A172 (cell line): ENCODE results near the gene YBEY. TPM values are rescaled to one million over a fixed set of nuclear protein-coding genes. Genes with fewer than 3 reads are reported as not detected.
A peak's percentile ranks its signal among the peaks of the same experiment; 100 is the strongest.

Experiments
- DNase-seq: peaks from one replicate; pipeline ENCODE4 v3.0.0-alpha.2; 2015; ENCODE audit warnings: low spot score
- total RNA-seq: library from RNA; depleted of rRNA; stranded (reverse); fragments of >200 nt; shearing (Covaris generic); gene quantifications from 2 replicates; pipeline ENCODE4 v1.2.3, GENCODE V29; 2014; rRNA removed

Gene YBEY
- total RNA-seq, 1 experiment from 2014 or later, result 13.7 TPM

DNA sequence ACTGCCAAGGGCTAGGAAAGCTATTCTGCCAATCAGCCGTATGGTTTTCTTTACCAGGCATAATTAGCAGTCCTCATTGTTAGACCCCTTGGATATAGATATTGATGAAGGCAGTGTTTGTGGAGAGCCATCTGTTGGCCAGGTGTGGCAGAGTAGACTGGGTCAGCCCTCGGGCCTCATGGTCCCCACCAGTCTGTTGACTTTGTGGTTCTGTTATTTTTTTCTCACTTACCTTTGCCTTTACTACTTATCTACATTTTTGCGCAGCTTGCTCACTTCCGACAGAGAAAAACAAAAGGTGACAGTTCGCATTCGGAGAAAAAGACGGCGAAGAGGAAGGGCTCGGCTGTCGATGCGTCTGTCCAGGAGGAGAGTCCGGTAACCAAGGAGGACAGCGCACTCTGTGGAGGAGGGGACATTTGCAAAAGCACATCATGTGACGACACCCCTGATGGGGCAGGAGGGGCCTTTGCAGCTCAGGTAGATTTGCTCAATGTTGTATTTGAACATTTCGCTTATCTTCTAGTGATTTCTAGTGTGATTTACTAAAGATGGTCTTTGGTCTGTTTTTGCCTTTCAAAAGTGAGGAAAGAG, 40.1 kb downstream of the YBEY start:
- no peak for DNase-seq

DNA sequence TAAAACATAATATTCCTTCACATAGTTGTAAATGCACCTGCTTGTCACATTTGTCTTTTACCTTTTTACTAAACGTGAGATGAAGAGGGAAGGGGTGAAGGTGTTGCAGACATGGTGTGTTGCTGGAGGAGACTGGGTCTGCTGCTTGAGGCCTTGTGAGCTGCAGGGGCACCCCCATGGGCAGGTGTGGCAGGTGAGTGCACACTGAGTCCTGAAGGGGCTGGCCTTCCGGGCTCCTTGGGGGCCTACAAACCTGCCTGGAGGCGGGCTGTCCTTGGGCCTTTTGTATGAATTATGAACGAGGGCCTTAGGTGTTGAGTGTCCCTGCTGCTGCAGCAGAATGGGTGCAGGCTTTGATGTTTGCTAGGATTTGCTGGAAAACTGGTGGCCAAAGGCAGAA, 41.6 kb downstream of the YBEY start:
- no peak for DNase-seq

DNA sequence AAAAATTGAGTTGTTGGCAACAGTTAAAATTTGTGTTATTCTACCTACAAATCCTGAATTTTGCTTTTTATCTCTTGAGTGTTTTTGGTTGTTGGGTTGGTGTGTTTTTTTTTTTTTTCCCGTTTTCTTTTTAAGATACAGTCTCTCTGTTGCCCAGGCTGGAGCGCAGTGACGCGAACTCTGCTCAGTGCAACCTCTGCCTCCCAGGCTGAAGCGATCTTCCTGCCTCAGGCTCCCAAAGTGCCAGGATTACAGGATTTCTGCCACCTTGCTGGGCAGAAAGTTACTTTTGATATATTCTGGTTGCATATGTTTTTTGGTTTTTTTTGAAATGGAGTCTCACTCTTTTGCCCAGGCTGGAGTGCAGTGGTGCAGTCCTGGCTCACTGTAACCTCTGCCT, 42.0 kb downstream of the YBEY start:
- no peak for DNase-seq

DNA sequence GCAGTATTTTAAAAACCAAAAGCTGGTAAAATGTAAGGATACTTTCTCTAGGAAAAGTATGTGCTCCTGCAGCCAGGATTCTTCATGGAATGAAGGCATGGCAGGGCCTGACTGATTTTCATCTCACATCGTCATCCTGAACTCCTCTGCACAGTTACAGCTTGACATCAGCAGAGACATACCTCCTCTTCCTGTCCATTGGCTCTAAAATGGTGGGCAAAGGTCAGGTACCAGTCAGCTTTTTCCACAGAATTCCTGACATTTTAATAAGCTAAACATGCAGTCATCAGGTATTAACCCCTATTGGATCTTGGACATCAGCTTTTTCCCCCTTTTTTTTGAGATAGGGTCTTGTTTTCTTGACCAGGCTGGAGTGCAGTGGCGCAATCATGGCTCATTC, 43.7 kb downstream of the YBEY start:
- no peak for DNase-seq

DNA sequence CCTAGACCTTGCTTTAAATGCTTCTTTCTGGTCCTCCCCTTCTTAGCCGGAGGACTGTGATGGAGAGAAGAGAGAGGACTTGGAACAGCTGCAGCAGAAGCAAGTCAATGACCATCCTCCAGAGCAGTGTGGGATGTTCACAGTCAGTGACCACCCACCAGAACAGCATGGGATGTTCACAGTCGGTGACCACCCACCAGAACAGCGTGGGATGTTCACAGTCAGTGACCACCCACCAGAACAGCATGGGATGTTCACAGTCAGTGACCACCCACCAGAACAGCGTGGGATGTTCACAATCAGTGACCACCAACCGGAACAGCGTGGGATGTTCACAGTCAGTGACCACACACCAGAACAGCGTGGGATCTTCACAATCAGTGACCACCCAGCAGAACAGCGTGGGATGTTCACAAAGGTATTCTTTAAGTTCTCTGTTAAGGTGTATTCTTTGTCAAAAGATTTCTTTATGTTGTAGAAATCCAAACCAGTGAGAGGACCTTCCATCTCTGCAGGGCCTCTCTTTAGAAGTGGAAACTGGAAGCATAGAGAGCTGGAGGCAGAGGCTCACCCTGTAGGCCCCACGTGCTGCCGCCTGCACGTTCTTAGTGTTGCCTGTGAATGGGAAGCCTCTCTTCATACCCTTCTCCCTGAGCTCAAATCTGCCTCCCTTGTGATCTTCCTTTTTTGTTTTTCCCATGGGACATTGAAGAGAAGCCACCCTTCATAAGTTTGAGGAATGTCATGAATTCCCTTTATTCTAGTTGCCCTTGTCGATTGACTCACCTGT, 48.4 kb downstream of the YBEY start:
- DNase-seq, result no peak

DNA sequence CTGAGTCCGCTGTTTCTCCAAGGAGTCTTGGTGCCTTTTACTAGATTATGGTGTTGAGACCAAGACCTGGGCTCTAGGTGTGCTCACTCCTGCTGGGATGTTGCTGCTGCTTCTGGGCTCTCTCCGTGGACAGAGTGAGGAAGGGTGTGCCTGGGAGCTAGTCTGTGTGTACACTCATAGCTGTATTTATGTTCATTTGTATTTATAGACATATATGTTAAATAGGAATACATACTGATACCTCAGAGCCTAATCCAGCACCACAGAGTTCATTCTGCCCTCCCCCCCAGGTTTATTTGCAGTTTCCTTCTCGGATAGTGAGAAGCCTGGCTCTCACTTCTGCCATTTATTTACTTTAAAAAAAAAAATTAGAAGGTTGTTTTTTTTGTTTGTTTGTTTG, 50.5 kb downstream of the YBEY start:
- no peak for DNase-seq

DNA sequence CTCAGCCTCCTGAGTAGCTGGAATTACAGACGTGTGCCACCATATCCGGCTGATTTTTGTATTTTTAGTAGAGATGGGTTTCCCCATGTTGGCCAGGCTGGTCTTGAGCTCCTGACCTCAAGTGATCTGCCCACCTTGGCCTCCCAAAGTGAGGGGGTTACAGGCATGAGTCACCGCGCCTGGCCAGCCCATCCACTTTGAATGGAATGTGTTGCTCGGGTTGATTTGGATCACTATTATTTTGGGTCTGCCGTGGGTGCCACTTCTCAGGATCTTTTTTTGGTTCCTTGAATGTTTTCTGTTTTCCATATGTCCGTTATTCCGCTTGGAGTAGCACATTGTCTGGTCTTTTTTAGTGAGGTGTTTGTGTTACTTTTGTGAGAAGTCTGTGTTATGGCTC, 54.9 kb downstream of the YBEY start:
- DNase-seq, result peak; percentile 35

DNA sequence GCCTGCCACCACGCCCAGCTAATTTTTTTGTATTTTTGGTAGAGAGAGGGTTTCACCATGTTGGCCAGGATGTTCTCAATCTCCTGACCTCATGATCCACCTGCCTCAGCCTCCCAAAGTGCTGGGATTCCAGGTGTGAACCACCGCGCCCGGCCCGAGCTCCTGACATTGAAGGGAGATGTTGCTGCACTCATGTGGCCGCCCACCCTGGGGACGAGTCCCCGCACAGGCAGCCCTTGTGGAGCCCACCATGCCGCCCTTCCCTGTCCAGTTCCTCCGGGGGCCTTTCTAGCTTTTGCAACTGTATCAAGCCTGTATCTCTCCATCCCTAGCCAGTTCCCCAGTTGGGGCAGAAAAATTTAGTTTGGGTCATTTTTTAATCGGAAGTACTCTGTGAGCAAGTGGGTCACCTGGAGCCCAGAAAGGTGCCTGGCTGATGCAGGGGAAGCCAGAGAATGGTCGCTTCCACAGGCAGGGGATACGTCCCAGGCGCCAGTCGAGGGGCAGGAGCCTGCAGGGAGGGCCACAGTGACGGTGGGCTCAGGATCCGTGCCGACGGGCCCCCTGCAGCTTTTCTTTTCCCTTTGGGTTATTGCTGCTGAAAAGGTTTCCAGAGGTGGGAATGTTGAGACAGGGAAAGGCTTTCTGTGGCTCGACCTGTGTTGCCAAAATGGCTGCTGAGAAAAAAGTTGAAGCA, 58.2 kb downstream of the YBEY start:
- DNase-seq, result no peak

DNA sequence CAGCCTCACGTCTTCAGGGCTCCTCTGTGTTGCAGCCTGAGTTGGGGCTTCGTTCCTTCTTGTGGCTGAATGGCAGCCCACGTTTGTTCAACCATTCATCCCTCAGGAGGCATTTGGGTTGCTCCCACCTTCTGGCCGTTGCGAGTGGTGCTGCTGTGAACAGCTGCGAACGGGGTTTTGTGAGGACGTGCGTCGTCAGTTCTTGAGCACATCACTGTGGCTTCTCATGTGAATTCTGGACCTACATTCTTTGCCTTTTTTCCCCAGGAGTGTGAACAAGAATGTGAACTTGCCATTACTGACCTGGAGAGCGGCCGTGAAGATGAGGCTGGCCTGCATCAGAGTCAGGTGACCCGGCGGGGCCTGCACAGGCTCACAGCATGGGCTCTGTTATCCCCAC, 59.7 kb downstream of the YBEY start:
- DNase-seq, result no peak

DNA sequence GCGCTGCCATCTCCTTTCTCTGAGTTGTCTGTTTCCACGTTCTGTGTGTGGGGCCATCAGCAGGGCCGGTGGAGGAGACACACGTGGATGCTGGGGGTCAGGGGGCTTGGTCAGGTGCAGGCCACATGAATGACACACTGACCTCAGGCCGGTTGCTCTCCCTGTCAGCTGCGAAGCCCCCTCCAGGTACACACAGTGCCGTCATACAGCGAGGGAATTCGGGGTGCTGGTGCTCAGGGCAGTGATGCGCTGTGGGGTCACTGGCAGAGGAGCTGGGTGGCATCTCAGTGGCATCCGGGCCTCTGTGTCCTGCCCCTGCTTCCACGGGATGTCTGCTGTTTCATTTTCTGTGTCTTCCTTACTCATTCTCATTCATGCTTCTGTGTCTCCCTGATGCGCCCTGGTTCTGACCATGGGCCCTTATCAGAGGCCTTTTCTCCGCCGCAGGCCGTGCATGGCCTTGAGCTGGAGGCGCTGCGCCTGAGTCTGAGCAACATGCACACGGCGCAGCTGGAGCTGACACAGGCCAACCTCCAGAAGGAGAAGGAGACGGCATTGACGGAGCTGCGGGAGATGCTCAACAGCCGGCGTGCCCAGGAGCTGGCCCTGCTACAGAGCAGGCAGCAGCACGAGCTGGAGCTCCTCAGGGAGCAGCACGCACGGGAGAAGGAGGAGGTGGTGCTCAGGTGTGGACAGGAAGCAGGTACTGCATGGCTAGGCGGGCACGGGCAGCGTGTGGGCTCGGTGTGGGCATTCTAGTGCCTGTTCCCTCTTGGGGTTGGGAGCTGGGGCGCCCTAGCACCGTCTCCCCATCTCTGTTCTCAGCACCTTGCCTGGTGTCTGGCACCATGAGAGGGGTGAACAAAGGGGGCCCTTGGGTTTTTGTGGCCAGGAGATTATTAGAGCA, 60.4 kb downstream of the YBEY start:
- no peak for DNase-seq

DNA sequence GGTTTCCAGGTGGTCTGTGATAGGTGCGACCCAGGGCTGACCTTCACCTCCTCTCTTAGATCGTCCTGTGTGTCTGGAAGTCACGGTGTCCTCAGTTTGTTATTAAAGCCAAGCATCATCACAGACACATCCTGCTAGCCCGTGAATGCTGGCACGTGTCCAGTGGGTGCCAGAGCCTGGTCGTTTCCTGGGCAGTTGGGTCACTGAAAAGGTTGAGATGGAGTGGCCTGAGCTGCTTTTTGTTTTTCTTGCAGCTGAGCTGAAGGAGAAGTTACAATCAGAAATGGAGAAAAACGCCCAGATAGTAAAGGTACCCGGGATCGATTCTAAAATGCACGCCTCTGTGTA, 61.0 kb downstream of the YBEY start:
- DNase-seq, result no peak

Other genes with a start within 250 kb of the YBEY start
- gene COL6A2, start 188.2 kb upstream of the YBEY start, total RNA-seq, result 163 and 221 TPM in 2 replicates
- gene FTCD, start 130.8 kb upstream of the YBEY start, total RNA-seq, result 0.45 TPM in 1 of 2 replicates, not detected in the other
- 13.9 and 16.0 TPM in 2 replicates for gene SPATC1L, start 101.9 kb upstream of the YBEY start, total RNA-seq
- 76.0 and 95.1 TPM in 2 replicates for gene LSS, start 57.6 kb upstream of the YBEY start, total RNA-seq
- gene MCM3AP, start 731 bp upstream of the YBEY start, total RNA-seq, result 57.6 and 61.7 TPM in 2 replicates
- 7.8 and 8.9 TPM in 2 replicates for gene C21orf58, start 37.5 kb downstream of the YBEY start, total RNA-seq
- 20.1 and 20.5 TPM in 2 replicates for gene PCNT, start 37.8 kb downstream of the YBEY start, total RNA-seq
- gene DIP2A, start 172.5 kb downstream of the YBEY start, total RNA-seq, result 8.9 and 9.9 TPM in 2 replicates